ENCODE results near the gene RRAGD. TPM values are rescaled to one million over a fixed set of nuclear protein-coding genes. Genes with fewer than 3 reads are reported as not detected.
A peak's percentile ranks its signal among the peaks of the same experiment; 100 is the strongest.

Gene RRAGD
- total and polyA plus RNA-seq, 2 experiments from 2014 or later, result 7.0 to 20.1 TPM

DNA sequence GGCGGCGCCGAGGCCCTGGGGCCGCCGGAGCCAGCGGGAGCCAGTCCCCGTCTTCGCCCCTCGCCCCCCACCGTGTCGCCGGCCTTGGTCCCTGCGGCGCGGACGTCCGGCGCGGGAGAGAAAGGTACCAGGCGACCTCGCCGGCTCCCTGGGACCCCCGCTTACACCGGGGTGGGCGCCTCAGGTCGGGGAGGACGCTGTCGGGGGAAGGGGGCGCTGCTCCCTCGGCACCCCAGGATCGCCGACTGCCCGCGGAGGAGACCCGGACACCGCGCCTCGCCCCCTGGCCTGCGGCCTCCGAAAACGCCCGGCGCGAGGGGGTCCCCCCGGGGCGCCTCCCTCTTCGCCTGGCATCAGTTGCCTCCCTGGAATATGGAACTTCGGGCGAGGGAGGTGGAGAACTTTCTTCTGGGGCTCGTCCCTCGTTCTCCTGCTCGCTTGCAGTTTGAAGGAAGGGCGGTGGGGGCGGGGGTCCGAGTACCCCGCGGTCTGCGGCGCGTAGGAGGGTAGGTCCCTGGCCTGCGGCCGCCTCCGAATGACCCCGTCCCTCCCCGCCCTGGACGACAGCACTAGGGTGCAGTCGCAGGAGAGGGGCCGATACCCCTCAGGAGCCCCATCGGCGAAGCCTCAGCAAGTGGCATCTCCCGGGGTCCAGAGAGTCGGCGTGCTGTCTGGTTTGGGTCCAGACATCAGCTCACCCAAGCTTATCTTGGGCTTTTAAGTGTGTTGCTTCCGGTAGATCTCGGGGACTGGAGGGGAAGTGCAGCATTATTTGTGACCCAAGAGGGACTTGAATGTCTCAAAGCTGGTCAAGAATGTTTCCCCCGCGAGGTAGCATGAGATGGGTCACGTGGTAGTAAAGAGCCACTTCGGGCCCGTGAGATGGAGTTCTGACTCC, 21.4 kb upstream of the RRAGD start:
- Histone ChIP-seq H3F3A (replicated peaks; ENCODE audit: low read depth) (no peaks in the 10 kb centered on the region), H3K9me2 (ENCODE audit: insufficient read depth) (no peaks in the 10 kb centered on the region), H3K27me3 (ENCODE audit: insufficient read depth) (peaks cover 33% of the 10 kb centered on the region), H3K4me1 (ENCODE audit: insufficient read depth) (peaks cover 14% of the 10 kb centered on the region), H3K79me2 (replicated peaks; ENCODE audit: insufficient read depth) (no peaks in the 10 kb centered on the region; the same call in 1 of the 2 replicates), H3K4me3 (peak overlapping the region; percentile 81), H3K36me3 (ENCODE audit: insufficient read depth) (no peaks in the 10 kb centered on the region), H3K27ac (ENCODE audit: low read depth) (no peak overlapping the region), H2AFZ (peak overlapping the region; percentile 97), H3K4me2 (peak overlapping the region; percentile 97), H4K20me1 (replicated peaks; ENCODE audit: insufficient read depth) (no peaks in the 10 kb centered on the region)
- Mint-ChIP-seq H3K27me3 (ENCODE audit: insufficient read depth, low read depth, poor library complexity) (peaks cover 16% of the 10 kb centered on the region), H3K4me3 (peak overlapping the region; percentile 74), H3K4me1 (peaks cover 25% of the 10 kb centered on the region), H3K27ac (no peak overlapping the region), H3K36me3 (ENCODE audit: low read depth) (no peaks in the 10 kb centered on the region; the same call in 2 of the 3 replicates), H3K9me3 (no peaks in the 10 kb centered on the region)
- DNase-seq (ENCODE audit: low spot score) (peak; percentile 66), ATAC-seq (peak; percentile 54)
- no peak for TF ChIP-seq EZH2 (IDR thresholded peaks at IDR 0.05; ENCODE audit: low read depth, unreplicated experiment)
- TF ChIP-seq CTCF (conservative IDR thresholded peaks at IDR 0.05; ENCODE audit: low read depth in 2 of 2), result peak in 1 of 2 experiments; percentile 23; a peak in 1 of 4 replicates
- no peak for TF ChIP-seq POLR2AphosphoS5 (IDR thresholded peaks at IDR 0.05; ENCODE audit: low read depth)
- no peak for TF ChIP-seq EZH2phosphoT487 (IDR thresholded peaks at IDR 0.05; ENCODE audit: unreplicated experiment)
- TF ChIP-seq ETS1 (IDR thresholded peaks at IDR 0.05), result no peak
- TF ChIP-seq STAT1 (IDR thresholded peaks at IDR 0.05; ENCODE audit: unreplicated experiment), result no peak
- TF ChIP-seq ZNF462 (CRISPR knock-in tag; IDR thresholded peaks at IDR 0.05), result no peak
